Measurements from ENCODE around the gene EIF1AD. TPM values are rescaled to one million over a fixed set of nuclear protein-coding genes. Genes with fewer than 3 reads are reported as not detected.

EIF1AD gene
- total and polyA plus RNA-seq, 9 of the 15 experiments (the other 6 are each of a cell fraction or from before 2014, with no cell fraction given): 50.1 to 98.8 (median 58.7) TPM

DNA sequence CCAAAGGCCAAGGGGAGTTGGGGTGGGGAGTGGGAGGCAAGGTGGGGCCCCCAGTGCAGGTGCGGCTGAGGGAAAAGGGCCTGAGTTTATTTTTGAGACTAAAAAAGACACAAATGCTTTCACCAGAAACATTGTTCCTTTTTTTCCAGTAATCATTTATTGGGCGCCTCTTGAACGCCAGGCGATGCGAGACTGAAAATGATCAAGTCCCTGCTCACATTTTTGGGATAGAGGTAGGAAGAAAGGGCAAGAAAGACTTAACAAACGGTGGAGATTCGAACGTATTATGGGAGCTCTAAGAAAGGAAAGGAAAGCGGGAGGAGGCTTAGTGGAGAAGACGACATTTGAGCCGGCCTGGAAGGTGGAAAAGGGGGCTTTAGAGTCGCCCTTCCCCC lies 49.4 kb upstream of the EIF1AD start:
- Histone ChIP-seq H2AFZ (ENCODE audit: low read depth, low read length) (peak overlapping the region; percentile 87), H3K27me3 (ENCODE audit: control insufficient read depth in 2 of 2, insufficient read depth in 2 of 2, low read length in 2 of 2) (no peaks in the 10 kb centered on the region), H3K9ac (ENCODE audit: insufficient read depth in 1 of 2, low read depth in 2 of 2, low read length in 2 of 2) (peak overlapping the region; percentile 98), H3K4me2 (ENCODE audit: insufficient read depth, low read length) (peak overlapping the region; percentile 93), H3K4me1 (replicated peaks in 1 of 2; ENCODE audit: control insufficient read depth in 2 of 2, insufficient read depth in 2 of 2, low read length in 2 of 2) (peaks cover 16 to 33% of the 10 kb centered on the region in 2 experiments), H4K20me1 (replicated peaks; ENCODE audit: control insufficient read depth, insufficient read depth, low read length) (no peaks in the 10 kb centered on the region), H3K4me3 (peak overlapping the region; percentile 89), H3K36me3 (ENCODE audit: control insufficient read depth, insufficient read depth, low read length) (peaks cover 36% of the 10 kb centered on the region), H3K79me2 (ENCODE audit: control insufficient read depth, insufficient read depth, low read length) (peaks cover 31% of the 10 kb centered on the region), H3K9me3 (replicated peaks; ENCODE audit: control insufficient read depth, insufficient read depth, low read depth, low read length) (no peaks in the 10 kb centered on the region), H3K27ac (ENCODE audit: extremely low read depth, low read depth, low read length) (peak overlapping the region; percentile 85), H3K9me1 (ENCODE audit: control insufficient read depth, insufficient read depth, low read length) (no peaks in the 10 kb centered on the region)
- peak; percentile 28; the same call in 1 of the 2 replicates for TF ChIP-seq SMARCA4 (IDR thresholded peaks at IDR 0.05)
- TF ChIP-seq CHD1 (IDR thresholded peaks at IDR 0.05; ENCODE audit: low read length): peak; percentile 47
- TF ChIP-seq ERF (CRISPR knock-in tag; IDR thresholded peaks at IDR 0.05): no peak
- in situ Hi-C loops (cut with MboI) (no loop called here), intact Hi-C loops (cut with micrococcal nuclease) (no loop called here)
- WGBS (ENCODE audit: insufficient coverage, low coverage, missing lambda C conversion rate): 7% methylated on average over 11 of the region's 12 CpGs
- FAIRE-seq (no peak), DNase-seq (ENCODE audit: extremely low read depth in 1 of 4, low spot score in 3 of 4) (no peak), ATAC-seq (no peak)
- TSS peak; percentile 97 for BruUV-seq (replicated peaks)
- CTCF ChIA-PET (ENCODE audit: low intra/inter-chr PET ratio): no interaction called here
- POLR2A ChIA-PET: interaction anchor here (0.6 to 4.8 kb wide), 9 partner anchors 8 to 428 kb away, joined by 3 to 32 read pairs (median 4); partner anchors contain the start of genes CATSPER1 and MUS81

DNA sequence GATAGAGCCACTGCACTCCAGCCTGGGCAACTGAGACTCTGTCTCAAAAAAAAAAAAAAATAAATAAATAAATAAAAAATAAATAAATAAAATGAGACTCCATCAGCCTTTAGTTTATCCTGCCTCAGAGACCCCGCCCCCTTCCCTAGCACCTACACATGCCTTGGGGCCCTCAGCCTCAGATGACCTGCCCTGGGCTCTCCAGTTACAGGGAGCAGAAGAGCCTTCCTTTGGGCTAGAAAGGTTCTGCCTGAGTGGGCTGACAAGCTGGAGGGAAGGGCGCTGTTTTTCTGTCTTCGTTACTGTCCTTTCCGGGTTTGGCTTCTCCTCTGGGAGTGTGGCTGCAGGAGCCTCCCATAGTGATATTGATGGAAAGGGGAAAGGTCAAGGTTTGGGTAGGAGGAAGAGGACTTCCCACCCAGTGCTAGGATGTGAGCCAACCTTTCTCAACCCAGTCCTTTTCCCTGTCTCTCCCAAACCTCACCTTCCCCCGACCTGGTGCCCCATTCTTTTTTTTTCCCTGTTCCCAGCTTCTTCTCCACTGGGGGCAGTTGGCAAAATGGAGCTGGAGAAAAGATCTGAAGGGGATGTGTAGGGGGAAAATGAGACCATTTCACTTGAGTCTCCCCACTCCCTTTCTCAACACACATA lies 48.7 kb upstream of the EIF1AD start:
- WGBS (ENCODE audit: insufficient coverage, low coverage, missing lambda C conversion rate): 73% methylated on average over 2 of the region's 5 CpGs
- no peak for TF ChIP-seq NR2C1 (IDR thresholded peaks at IDR 0.05)
- TF ChIP-seq NR2C1 (tag; IDR thresholded peaks at IDR 0.05): 0 out of 2 replicates have a peak, but pooled peaks have one; percentile 15
- TF ChIP-seq, protein P1, sequence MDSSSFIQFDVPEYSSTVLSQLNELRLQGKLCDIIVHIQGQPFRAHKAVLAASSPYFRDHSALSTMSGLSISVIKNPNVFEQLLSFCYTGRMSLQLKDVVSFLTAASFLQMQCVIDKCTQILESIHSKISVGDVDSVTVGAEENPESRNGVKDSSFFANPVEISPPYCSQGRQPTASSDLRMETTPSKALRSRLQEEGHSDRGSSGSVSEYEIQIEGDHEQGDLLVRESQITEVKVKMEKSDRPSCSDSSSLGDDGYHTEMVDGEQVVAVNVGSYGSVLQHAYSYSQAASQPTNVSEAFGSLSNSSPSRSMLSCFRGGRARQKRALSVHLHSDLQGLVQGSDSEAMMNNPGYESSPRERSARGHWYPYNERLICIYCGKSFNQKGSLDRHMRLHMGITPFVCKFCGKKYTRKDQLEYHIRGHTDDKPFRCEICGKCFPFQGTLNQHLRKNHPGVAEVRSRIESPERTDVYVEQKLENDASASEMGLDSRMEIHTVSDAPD (CRISPR knock-in tag; IDR thresholded peaks at IDR 0.05): no peak
- Histone ChIP-seq H3K4me2 (ENCODE audit: insufficient read depth, low read length) (peak overlapping the region; percentile 93), H4K20me1 (replicated peaks; ENCODE audit: control insufficient read depth, insufficient read depth, low read length) (no peaks in the 10 kb centered on the region), H3K27me3 (ENCODE audit: control insufficient read depth in 2 of 2, insufficient read depth in 2 of 2, low read length in 2 of 2) (no peaks in the 10 kb centered on the region), H3K9ac (ENCODE audit: insufficient read depth in 1 of 2, low read depth in 2 of 2, low read length in 2 of 2) (peak overlapping the region; percentile 98; a peak in 3 of 4 replicates), H3K27ac (ENCODE audit: extremely low read depth, low read depth, low read length) (peak overlapping the region; percentile 85; the same call in 2 of the 3 replicates), H3K4me3 (peak overlapping the region; percentile 89), H3K9me1 (ENCODE audit: control insufficient read depth, insufficient read depth, low read length) (no peaks in the 10 kb centered on the region), H3K36me3 (ENCODE audit: control insufficient read depth, insufficient read depth, low read length) (peaks cover 30% of the 10 kb centered on the region), H3K79me2 (ENCODE audit: control insufficient read depth, insufficient read depth, low read length) (peaks cover 31% of the 10 kb centered on the region), H2AFZ (ENCODE audit: low read depth, low read length) (peak overlapping the region; percentile 87), H3K4me1 (replicated peaks in 1 of 2; ENCODE audit: control insufficient read depth in 2 of 2, insufficient read depth in 2 of 2, low read length in 2 of 2) (peaks cover 16 to 33% of the 10 kb centered on the region in 2 experiments), H3K9me3 (replicated peaks; ENCODE audit: control insufficient read depth, insufficient read depth, low read depth, low read length) (no peaks in the 10 kb centered on the region)
- POLR2A ChIA-PET: interaction anchor here (1.2 to 4.8 kb wide), 6 partner anchors 9 to 192 kb away, joined by 3 to 32 read pairs (median 4); partner anchors contain the start of gene MUS81
- no peak for ATAC-seq
- peak in 1 of 4 experiments; percentile 31 for DNase-seq (ENCODE audit: extremely low read depth in 1 of 4, low spot score in 3 of 4)
- no peak for FAIRE-seq
- in situ Hi-C loops (cut with MboI): no loop called here
- no TSS peak for BruUV-seq (replicated peaks)
- intact Hi-C loops (cut with micrococcal nuclease): no loop called here
- CTCF ChIA-PET (ENCODE audit: low intra/inter-chr PET ratio): no interaction called here

Data from K562 (cell line).